ENCODE data around the gene DIRAS2. TPM values are rescaled to one million over a fixed set of nuclear protein-coding genes. Genes with fewer than 3 reads are reported as not detected.

Gene DIRAS2
- polyA plus RNA-seq, 2 of the 4 experiments (the other 2 are of a cell fraction) = 0.08 to 0.12 TPM

- TF ChIP-seq REST (IDR thresholded peaks at IDR 0.05) = no peak
- TF ChIP-seq RFX5 (IDR thresholded peaks at IDR 0.05) = no peak
- TF ChIP-seq CHD4 (IDR thresholded peaks at IDR 0.05; ENCODE audit: borderline replicate concordance) = no peak
- TF ChIP-seq NR3C1 (IDR thresholded peaks at IDR 0.05) = no peak
- TF ChIP-seq, protein P1, sequence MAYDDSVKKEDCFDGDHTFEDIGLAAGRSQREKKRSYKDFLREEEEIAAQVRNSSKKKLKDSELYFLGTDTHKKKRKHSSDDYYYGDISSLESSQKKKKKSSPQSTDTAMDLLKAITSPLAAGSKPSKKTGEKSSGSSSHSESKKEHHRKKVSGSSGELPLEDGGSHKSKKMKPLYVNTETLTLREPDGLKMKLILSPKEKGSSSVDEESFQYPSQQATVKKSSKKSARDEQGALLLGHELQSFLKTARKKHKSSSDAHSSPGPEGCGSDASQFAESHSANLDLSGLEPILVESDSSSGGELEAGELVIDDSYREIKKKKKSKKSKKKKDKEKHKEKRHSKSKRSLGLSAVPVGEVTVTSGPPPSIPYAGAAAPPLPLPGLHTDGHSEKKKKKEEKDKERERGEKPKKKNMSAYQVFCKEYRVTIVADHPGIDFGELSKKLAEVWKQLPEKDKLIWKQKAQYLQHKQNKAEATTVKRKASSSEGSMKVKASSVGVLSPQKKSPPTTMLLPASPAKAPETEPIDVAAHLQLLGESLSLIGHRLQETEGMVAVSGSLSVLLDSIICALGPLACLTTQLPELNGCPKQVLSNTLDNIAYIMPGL (CRISPR knock-in tag; IDR thresholded peaks at IDR 0.05; ENCODE audit: borderline replicate concordance) = no peak
Measured at GRCh38 chr9:90632647-90633207, 9.9 kb downstream of the DIRAS2 start (continued).

DNA sequence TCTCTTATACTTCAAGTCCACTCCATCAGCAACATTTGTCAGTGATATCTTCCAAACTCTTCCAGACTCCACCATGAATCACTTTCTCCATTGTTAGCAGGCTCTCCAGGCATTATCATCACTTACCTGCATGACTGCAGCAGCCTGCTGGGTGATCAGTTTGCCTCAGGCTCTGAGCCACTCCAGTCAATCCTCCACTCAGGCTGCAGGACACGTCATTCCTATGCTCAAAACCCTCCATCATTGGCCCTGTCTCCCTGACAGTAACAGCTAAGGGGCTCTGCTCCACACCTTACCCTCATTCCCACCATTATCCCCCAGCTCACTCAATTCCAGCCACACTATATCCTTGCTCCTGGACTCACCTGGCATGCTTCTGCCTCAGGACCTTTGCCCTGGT, 10.7 kb downstream of the DIRAS2 start:
- no peak overlapping the region for H3K4me2 ChIP-seq
- H3K4me1 ChIP-seq = no peaks in the 10 kb centered on the region
- H3K4me3 ChIP-seq = no peak overlapping the region
- DNase-seq (ENCODE audit: low read depth in 1 of 2, low spot score in 1 of 2) (no peak), FAIRE-seq (no peak), ATAC-seq (no peak)
- WGBS (ENCODE audit: missing lambda C conversion rate) = 9% methylated on average over 1 of the region's 1 CpG
- POLR2A ChIA-PET = no interaction called here
- TF ChIP-seq HES2 (IDR thresholded peaks at IDR 0.05) = no peak
- CTCF ChIA-PET = interaction anchor here (0.9 kb wide), 1 partner anchor 11 kb away, joined by 3 read pairs; the partner anchor contains the start of gene DIRAS2
- H3K27ac ChIP-seq = no peak overlapping the region
- H3K9me3 ChIP-seq = no peaks in the 10 kb centered on the region

DNA sequence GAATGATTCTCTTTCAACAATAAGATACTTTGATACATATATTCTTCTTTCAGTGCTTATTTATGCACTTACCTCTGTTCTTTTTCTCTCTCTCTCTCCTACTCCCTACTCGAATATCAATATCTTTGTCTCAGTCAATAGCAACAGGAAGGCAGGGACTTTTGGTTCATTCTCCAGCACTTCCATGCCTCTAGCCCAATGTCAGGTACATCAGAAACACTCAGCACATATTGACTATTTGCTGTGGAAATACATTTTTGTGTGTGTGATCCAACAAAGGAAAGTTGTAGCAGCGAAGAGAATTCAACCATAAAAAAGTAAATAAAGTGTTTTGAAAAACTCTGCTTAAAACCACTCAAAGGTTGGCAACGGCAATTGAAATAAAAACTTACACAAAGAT, 12.6 kb downstream of the DIRAS2 start:
- H3K9me3 ChIP-seq = no peaks in the 10 kb centered on the region
- H3K4me2 ChIP-seq = no peak overlapping the region
- no peak for FAIRE-seq
- no peak overlapping the region for H3K27ac ChIP-seq
- 23% methylated on average over 3 of the region's 3 CpGs for WGBS (ENCODE audit: missing lambda C conversion rate)
- H3K4me1 ChIP-seq = no peaks in the 10 kb centered on the region
- TF ChIP-seq PHF8 (IDR thresholded peaks at IDR 0.05; ENCODE audit: borderline replicate concordance, low read depth) = no peak
- no peak for TF ChIP-seq REST (IDR thresholded peaks at IDR 0.05)
- TF ChIP-seq BCL3 (IDR thresholded peaks at IDR 0.05) = no peak
- TF ChIP-seq JUN (IDR thresholded peaks at IDR 0.05) = no peak
- no peak for TF ChIP-seq POLR2A (IDR thresholded peaks at IDR 0.05; ENCODE audit: low read length)
- POLR2A ChIA-PET = no interaction called here
- no peak for ATAC-seq
- CTCF ChIA-PET = interaction anchor here (1.3 kb wide), 2 partner anchors 15 to 22 kb away, joined by 3 read pairs; no protein-coding TSS in a partner anchor
- H3K4me3 ChIP-seq = no peak overlapping the region
- DNase-seq (ENCODE audit: low read depth in 1 of 2, low spot score in 1 of 2) = no peak

Data from A549 (cell line).